NOMO-1 treated with DMSO at 0.1 percent for 48 hours (cell line): ENCODE measurements around the gene ADGRG1.
"Not testable (repeated sequence)": the region's sequence is repeated elsewhere in the genome, so short reads cannot be mapped to it uniquely, and the experiment has no call there.

ENCODE experiments used
- DNase-seq: peaks from one replicate; lab custom pipeline; 2025; ENCODE audit not compliant: unreplicated experiment; lab: John Stamatoyannopoulos, UW

ADGRG1 gene

GRCh38 chr16:57663917-57664661 lies 35.7 kb downstream of the ADGRG1 start:
- DNase-seq, result no peak

- DNase-seq, result no peak
Observed at GRCh38 chr16:57664662-57665025, 36.2 kb downstream of the ADGRG1 start.

DNA sequence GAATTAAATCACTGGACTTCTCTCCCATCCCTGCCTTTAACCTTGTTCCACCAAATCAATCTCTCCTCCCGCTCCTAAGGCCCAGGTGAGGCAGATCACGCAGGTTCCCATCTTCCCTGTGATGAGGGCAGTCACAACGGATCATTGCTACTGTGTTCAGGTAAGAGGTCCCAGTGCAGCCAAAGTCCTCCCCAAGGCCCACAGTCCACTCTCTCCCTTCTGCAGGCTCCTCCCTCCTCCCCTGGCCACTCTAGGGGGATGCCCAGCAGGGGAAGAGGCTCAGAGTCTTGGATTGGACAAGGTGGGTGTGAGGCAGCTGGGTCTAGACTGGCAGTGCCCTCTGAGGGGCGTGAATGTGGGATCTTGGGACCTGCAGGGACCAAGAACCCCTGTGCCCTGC lies 37.1 kb downstream of the ADGRG1 start:
- no peak for DNase-seq

- DNase-seq, result no peak
Observed at GRCh38 chr16:57666353-57667047, 38.1 kb downstream of the ADGRG1 start.

GRCh38 chr16:57667048-57667525 lies 38.7 kb downstream of the ADGRG1 start:
- DNase-seq, result no peak

DNA sequence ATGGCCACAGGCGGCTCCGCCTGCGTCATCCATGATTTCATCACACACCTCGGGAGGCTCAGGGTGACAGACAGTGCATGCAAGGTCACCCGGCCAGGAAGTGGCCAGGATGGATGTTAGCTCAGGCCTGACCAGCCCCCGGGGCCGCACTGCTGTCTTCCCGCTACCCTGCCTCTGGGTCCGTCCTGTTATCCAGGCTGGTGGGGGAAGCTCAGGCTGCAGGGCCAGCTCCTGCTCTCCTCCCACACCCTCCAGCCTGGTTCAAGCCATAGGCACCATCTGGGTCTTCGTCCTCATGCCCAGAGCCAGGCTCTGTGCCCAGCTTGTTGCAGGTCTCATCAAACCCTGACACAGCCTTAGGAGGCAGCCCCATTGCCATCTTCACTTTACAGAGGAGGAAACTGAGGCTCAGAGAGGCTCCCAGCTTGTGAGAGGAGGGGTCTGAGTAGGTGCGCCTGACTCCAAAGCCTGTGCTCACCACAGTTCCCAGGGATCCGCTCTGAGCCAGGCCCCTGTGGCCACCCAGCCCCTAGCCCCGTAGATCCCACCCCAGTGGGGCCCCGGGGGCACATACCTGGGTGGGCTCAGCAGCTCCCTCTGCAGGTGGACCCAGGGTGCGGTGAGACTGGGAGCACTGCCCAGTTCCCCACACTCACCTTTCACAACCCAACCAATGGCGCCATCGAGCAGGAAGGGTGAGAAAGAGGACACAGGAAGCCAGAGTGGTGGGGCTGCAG lies 39.3 kb downstream of the ADGRG1 start:
- peak; percentile 67 for DNase-seq

- no peak for DNase-seq
Observed at GRCh38 chr16:57668263-57668571, 39.8 kb downstream of the ADGRG1 start, which contains the start of gene ADGRG3. TSS of gene ADGRG3 (plus strand) at chr16:57668306. CDS start at chr16:57668348, 42 bp downstream.

GRCh38 chr16:57668630-57669475 lies 40.4 kb downstream of the ADGRG1 start:
- DNase-seq, result no peak

DNA sequence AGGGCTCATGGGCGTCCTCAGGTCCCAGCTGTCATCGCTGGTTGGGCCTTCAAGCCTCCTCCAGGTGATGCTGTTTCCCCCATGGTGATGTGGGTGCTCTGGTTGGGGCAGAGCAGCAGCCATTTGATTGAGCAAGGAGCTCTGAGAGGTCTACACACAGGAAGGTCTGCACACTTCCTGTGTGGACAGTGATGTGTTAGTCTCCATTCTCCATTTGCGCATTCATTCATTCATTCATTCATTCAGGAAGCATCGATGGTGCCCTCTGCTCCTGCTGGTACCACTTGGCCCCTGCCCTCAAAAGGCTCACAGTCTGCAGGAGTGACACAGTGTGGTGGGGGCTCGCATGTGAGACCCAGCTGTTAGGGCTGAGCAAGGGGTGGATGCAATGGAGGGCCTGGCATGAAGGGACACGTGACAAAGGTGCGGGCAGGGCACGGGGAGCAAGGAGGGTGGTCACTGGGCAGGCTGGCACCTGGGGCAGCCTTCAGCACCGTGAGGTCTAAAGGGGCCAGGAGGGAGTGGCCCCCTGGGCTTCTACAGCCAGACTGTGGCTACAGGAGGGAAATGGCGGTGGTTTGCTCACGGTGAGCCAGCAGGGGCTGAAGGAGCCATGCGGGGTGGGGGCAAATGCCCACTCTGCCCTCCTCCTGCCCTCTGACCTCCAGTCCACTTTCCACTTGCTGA lies 41.2 kb downstream of the ADGRG1 start:
- no peak for DNase-seq

DNA sequence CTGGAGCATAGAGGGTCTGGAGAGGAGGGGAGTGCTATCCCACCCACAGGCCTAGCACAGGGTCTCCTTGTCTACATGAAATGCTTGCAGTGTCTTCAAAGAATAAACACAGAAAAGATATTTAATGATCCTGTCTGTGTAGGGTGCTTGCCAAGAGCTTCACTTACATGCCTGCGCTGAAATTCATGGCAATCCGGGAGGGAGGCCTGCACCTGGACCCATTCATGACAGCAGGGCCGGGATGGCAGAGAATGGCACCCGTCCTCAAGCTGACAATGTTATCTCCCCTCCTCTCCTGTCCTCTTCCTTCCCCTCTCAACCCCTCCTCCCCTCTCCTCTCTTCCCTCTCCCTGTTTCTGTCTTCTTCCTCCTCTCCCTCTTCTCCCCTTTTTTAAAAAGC lies 41.8 kb downstream of the ADGRG1 start:
- no peak for DNase-seq

DNA sequence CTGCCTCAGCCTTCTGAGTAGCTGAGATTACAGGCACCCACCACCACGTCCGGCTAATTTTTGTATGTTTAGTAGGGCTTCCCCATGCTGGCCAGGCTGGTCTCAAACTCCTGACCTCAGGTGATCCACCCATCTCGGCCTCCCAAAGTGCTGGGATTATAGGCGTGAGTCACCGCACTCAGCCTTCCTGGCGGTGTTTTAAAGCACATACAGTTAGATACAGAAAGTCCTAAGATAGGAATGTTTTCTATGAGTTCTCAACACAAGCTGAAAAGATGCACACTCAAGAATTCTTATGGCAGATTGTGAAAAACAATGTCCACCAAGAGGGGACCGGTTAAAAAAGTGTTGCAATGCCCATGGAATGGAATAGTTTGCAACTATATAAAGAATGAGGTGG lies 43.0 kb downstream of the ADGRG1 start:
- not testable (repeated sequence) for DNase-seq

DNA sequence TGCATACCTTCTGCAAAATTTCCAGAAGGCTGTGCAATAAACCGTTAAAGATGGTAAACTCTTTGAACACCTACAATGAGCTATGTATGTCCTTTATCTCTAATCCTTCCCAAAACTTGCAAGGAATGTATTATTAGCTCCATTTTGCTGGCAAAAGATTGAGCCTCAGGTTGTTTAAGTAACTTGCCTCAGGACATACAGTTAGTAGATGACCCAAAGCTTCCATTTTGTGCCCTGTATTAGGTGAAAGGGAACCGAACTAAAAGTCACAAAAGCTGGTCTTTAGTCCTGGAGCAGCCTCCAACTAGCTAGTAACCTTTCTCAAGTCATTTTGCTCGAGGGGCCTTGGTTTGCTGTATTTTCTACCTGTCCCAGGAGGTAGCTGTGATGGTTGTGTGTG lies 44.0 kb downstream of the ADGRG1 start:
- no peak for DNase-seq

- DNase-seq, result no peak
Observed at GRCh38 chr16:57672824-57673223, 44.4 kb downstream of the ADGRG1 start.

GRCh38 chr16:57675741-57676551 lies 47.5 kb downstream of the ADGRG1 start:
- DNase-seq, result peak; percentile 86

- DNase-seq, result no peak
Observed at GRCh38 chr16:57676553-57677085, 48.2 kb downstream of the ADGRG1 start.

GRCh38 chr16:57677622-57678369 lies 49.4 kb downstream of the ADGRG1 start:
- DNase-seq, result no peak

DNA sequence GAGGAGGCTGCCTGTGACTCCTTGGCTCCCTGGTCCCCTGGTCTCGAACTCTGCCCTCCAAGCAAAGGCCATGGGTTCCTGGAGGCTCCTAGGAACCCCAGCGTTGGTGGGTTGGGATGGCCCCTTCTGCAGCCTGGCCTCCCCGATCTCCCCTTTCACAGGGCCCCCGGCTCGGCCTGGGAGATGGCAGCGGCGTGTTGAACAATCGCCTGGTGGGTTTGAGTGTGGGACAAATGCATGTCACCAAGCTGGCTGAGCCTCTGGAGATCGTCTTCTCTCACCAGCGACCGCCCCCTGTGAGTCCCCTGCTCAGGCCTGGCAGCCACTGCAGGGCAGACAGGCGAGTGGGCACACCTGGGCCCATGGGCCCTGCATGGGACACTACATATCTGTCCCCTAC lies 50.6 kb downstream of the ADGRG1 start:
- no peak for DNase-seq

GRCh38 chr16:57679767-57680482 lies 51.5 kb downstream of the ADGRG1 start:
- no peak for DNase-seq
